NOMO-1 (cell line): ENCODE measurements around the gene CHD6.

ENCODE experiments used
- DNase-seq, 2 experiments: peaks; one replicate each; lab custom pipeline; 2025; ENCODE audit not compliant: unreplicated experiment in 2 of 2; lab: John Stamatoyannopoulos, UW

Gene CHD6

DNA sequence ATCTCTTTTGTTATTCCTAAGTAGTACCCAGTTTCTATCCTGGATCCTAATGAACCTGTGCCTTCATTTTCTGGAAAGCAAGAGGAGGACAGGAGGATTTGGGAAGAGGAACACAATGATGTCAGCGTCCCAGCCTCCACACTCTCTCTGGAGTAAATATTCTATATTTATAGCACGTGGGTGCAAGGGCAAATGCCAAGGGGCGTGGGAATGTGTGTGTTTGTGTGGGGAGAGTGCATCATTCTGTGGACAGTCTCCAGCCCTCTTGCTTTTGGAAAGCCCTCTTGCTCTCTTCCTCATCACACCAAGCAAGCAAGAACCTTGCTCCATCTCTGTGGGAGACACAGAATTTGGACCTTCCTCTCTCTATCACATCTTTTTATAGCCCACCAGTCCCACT is 148.3 kb downstream of the CHD6 start:
- no peak for DNase-seq

DNA sequence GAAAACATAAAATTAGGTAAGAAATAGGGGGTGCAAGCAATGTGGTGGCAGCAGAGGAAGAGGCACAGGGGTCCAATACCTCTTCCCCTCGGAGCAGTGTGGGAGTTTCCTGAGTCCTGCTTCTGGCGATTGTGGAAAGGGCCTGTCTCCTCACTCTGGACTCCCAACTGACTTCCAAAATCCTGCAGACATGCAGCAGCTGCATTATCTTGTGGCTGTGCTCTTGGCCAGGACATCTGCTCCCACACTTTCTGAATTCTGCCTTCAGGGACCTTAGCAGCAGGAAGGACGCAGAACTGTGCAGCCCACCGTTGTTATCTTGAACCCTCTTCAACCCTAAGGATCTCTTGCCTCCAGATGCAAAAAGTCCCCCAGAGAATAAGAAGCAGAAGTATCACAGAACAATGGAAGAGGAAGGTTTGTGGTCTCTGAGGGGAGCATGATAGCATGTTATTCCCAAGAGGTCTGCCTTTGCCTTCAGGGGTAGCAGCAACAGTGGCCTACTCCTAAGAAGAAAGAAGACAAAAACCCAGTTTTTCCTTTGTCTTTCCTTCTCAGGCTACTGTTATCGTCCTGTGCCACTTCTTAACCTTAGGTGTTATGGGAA is 149.1 kb downstream of the CHD6 start:
- no peak for DNase-seq

DNA sequence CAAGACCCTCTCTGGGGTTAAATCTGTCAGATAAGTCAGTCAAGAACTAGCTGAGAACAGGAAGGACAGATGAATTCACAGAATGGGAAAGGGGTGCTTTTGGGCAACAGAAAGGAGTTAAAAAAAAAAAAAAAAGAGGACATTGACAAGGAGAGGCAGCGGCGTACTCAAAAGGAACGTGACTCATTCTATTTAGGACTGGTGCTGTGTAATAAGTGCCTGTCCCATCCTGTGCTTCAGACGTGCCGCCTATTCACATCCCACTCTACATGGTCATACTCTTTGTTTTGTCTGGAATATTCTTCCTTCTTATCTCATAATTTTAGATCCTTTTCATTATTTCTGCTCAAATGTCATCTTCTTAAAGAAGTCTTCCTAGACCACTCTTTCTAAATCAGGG is 150.5 kb downstream of the CHD6 start:
- no peak for DNase-seq

DNA sequence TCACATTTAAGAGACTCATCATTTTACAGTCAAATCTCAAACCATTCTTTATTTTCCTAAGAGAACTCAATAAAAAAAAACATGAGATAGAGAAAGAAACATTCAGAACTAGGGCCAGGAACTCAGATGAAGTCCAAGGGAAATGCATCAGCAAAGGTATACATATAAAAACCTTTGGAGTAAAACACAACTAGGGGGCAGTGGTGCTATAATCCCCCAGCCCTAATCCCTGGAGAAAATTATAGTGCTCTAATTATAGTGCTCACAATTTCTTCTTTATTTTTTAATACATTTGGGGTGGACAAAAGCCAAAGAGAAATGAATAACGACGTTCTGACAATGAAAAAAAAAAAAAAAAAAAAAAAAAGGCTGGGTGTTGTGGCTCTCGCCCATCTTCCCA is 151.0 kb downstream of the CHD6 start:
- no peak for DNase-seq

DNA sequence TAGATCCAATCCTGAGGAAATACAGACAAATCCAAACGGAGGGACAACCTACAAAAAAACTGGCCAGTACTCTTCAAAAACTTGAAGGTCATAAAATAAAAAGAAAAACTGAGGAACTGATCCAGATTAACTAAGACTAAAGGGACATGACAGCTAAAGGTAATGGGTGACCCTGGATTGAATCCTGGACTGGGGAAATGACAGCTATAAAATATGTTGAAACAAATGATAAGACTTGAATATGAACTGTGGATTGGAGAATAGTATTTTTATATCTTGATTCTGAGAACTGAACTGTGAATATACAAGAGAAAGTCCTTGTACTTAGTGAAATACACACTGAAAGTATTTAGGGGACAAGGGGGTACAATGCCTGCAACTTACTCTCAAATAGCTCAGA is 154.6 kb downstream of the CHD6 start:
- DNase-seq: no peak

DNA sequence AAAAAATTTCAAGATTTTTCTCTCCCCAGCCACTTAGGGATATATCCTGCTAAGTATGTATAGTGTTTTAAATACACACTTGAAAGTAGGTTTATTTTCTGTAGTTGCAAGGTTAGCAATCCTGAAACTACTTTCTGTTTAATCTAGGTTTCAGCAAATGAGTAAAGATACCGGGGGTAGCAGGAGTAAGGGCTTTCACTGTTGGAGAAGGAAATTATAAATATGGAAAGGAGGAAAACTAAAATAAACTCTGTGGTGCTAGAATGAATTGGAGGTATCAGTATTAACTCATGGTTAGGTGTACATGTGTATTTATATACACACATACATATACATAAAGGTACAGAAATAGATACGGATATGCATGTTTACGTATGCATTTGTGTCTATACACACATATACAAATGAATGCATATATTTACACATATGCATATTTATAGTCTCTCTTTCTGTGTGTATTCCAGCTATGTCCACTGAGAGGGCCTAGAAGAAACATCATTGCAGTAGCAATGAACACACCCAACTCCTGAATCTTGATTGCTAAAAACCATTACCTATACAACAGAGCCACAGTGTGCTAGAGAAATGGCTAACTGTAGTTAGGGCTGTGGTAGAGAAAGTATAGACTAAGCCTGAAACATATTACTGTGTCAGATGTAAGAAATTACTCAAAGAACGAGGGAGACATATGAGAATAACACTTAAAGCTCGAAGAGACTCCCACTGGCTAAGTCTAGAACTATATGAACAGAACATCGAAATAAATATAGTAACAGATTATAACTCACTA is 155.6 kb downstream of the CHD6 start:
- no peak for DNase-seq

DNA sequence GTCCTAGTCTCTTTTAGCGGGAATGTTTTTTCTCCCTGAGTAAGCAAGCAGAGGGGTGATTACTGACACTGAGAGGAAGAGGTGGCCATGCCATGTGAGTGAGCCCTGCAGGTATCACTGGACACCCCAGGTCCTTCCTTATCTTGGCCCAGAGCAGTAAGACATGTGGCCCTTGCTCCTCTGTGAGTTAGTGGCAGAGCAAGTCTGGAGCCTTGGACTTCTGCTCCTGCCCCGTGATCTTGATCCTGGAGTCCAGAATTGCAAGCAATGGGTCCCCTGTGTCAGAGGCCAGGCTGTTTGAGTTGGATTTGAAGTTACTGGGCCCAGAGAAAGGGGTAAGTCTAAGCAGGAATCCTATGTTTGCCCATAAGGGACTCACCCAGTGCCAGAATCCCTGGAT is 159.4 kb downstream of the CHD6 start:
- DNase-seq: no peak

DNA sequence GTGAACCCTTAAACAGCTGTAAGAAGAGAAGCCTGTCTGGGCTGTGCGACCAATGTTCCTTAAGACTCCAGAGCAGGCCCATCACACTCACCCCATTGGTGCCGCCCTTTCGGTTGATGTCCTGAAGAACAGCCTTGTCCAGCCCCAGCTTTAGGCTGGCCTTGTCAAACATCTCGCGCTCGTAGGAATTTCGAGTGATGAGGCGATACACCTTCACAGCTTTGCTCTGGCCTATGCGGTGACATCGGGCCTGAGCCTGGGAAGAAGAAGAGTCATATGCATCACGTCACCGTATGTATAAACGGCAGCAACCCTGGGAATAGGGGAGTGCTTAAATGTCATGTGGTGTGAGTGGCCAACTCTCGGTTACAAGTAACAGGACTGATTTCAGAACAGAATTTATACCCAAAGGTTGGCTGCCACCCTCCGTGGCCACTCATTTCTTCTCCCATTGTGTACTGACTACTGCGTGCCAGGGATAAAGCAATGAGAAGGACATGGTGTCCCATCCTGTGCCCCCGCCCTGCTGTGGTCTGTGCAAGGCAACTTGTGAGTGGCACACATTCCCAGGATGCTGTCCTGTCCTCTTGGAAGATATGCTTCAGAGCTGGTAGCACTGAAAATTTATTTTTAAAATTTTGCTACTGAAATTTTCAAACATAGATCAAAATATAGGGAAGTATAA is 160.9 kb downstream of the CHD6 start:
- no peak for DNase-seq

DNA sequence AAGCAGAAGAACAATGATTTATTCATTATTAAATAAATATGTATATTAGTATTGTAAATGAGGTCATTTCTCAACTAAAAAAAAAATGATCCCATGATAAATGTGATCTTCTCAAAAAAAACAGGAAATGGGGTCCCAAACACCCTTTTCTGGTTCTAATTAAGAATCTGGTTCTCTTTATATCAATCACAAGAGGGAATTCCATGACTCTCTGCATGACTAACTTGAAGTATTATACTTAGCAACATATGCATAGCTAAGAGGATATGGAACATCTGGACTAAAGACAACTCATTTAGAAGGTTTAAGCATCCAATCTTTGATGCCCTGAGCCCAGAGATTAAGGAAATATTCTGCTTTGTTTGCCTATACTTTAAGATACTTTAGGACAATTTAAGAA is 161.8 kb downstream of the CHD6 start:
- no peak for DNase-seq

DNA sequence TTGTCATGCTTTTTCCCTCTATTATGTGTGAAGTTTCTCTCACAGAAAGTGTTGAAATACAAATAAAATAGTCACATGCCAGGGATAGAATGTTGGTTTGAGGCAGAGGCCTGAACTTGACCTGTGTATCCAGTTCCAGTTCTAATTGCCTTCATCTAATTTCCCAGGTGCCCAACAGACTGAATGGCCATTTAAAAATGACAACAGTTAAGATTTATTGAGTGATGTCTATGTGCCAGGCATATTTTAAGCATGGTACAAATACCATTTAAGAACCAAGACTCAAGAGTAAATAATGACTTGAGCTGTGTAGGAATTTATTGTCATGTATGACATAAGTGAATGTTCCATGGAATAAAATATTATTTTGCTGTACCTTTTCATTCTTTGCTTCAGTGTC is 163.9 kb downstream of the CHD6 start:
- no peak for DNase-seq

DNA sequence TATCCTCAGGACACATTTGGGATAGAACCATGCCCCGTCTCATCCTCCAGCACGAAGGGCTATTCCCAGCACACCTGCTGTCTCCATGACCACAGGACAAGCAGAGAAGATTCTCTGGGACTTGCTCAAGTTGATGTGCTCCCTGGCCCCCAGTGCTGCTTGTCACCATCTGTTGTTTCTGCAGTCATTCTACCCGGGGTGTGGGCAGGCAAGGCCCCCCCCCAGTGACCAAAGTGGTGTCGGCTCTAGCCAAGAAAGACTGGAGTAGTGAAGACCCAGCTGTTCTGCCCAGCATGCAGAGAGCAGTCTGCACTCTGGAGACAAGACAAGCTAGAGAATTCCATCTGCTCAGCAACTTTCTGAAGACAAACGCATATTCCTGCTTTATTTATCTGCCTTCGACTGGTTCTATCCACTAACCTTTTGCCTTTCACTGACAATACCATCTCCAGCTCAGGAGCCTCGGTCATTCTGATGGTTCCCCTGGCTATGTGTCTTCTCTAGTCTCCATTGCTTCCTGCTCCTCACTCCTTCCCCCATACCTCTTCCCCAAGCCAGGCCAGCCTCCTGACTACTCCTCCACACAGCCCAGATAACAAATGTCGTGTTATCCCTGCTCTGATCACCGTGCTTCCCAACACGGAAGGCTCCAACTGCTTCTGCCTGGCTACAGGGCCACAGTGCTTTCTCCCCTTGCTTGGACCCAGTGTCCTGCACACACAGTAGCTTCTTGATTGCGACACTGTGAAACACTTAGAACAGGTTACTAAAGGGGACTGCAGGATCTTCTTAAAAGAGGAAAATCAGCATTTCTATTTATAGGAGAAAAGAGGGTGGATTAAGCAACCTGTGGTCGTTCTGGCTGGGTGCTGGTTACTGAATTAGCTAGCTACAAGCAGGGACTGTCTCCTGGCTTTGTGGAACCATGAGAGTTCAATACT is 164.9 kb downstream of the CHD6 start:
- peak; percentile 46 to 76 for DNase-seq

DNA sequence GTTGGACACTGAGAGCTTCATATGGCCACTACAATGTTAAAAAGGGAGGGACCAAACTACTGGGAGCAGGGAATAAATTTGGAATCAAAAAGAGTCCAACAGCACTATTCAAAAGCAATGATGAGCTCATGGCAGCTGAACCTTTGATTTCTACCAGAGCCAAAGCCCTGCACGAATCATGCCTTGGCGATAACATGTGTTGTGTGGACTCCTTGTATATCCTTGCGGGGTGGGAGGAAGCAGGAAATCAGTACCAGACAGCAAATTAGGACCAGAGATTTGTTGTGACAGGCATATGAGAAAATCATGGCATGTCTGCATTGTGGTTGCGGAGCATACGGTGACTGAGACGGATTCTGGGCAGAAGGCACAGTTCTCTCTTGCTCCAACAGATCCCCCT is 166.0 kb downstream of the CHD6 start:
- DNase-seq: no peak

DNA sequence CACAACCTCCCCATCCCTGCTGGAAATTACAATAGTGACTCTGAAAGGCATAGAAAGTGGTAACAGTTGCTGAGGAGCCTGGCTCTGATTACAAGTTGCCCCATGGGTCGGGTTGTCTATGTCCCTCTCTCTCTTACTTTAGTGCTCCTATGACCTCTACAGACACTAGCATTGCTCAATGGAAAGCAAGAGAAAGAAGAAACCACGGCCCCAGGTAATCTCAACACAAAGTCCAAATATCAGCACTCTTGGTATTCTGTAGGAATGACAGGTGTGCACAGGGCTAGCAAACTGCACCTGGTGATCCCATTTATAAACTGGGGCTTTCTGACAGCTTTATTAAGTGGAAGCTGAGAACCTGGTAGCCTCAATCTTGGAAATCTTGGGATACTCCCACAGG is 171.2 kb downstream of the CHD6 start:
- DNase-seq: no peak

DNA sequence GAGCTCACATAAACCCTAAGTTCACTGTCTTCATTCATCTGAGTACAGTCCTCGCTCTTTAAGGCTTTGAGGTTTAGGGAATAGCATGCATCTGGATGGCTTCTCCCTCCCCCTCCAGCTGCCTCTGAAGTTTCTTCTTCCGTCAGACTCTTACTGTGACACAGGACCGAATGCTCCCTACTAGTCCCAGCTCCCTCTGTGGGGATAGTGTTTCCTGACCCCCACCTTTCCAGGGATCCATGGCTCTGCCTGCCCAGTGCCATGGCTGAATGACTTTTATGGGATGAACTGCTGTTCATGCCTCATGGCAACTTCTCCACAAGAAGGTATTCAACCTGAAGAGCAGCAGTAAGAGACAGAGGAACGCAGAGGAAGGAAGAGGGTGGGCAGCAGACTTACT is 171.7 kb downstream of the CHD6 start:
- no peak for DNase-seq

DNA sequence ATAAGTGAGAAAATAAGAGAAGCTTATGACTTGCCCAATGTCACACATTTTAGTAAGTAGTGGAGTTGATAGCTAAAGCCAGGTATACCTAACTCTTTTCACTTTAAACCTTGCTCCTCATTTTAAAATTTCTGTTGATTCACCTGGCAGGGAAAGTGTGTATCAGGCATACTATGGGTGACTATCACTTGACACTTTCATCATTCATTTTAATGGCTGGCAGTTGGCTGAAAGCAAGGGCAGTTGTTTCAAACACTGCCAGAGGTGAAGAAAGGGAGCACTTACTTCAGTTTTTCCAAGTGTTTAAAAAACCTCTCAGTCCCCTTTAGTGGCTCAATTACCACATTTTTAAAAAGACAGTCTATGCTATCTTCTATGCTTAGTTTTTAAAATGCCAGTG is 173.4 kb downstream of the CHD6 start:
- DNase-seq: no peak

DNA sequence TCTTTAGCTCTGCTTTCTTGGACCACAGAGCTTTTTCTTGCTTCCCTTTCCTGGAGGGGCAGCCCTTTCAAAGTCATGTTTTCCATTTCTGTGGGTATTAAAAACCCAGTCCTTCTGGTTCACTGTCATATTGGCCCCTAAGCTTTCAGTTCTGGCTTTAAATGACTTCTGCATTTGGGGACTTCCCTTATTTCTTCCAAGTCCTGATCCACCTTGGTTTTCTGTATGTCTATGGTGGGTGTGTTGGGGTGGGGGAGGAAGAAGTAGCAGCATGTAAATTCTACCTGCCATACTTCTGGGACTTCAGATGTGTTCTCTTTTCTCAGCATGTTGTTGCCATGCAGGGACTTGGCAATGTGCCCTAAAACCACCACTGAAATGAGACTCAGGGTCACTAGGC is 174.5 kb downstream of the CHD6 start:
- peak; percentile 54 to 81 for DNase-seq

DNA sequence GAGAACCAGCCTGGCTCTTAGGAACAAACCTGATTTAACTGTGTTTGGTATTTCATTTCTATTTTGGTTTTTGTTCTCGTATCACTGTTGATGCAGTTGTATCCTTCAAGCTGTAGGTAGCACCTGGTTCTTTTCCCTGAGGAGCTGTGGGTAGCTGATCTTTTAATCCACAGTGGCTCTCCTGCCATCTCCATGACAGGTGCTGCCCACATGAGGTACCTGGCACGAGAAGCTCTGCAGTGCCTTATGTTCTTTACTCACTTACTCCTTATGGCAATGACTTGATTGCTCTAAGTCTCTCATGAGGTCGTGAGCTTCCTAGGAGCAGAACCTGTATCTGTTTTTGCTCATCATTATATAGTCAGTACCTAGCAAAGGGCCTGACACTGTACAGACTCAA is 177.3 kb downstream of the CHD6 start:
- DNase-seq: no peak

DNA sequence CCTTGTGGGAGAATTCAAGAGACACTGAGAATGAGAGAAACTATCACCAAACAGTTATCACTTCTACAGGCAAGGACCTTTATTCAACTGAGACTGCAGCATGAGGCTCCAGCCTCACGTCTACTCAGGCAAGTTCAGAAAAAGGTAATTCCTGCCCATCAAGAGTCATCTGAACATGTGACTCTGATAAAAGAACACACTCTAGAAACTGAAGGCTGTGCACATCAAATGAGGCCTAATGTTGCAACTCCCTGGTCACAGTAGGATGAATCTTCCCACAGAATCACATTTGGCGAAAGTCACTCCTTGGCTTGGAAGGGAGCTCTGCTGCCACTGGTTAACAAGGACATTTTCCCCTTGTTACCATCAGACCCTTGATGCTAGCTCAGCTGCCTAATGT is 180.3 kb downstream of the CHD6 start:
- DNase-seq: no peak

DNA sequence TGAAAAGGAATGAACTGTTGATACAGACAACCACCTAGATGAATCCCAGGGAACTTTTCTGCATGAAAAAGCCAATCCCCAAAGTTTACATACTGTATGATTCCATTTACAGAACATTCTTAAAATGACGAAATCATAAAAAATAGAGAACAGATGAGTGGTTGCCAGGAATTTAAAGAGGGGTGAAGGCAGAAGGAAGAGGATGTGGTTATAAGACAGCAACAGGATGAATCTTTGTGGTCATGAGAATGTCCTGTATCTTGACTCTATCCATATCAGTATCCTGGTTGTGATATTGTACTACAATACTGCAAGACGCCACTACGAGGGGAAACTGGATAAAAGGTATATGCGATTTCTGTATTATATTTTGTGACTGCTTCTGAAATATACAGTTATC is 181.5 kb downstream of the CHD6 start:
- DNase-seq: peak; percentile 38 to 51

DNA sequence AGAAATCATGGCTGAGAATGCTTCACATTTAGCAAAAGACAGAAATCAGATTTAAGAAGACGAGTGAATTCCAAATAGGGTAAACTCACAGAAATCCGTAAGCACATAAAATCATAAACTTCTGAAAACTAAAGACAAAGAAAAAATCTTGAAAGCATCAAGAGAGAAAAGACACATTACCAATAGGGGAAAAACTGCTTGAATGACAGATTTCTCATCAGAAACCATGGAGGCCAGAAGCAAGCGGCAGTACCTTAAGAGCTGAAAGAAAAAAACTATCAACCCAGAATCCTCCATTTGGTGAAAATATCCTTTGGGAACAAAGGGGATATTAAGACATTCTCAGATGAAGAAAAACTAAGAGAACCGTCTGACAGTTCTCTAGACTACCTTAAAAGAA is 185.0 kb downstream of the CHD6 start:
- no peak for DNase-seq

DNA sequence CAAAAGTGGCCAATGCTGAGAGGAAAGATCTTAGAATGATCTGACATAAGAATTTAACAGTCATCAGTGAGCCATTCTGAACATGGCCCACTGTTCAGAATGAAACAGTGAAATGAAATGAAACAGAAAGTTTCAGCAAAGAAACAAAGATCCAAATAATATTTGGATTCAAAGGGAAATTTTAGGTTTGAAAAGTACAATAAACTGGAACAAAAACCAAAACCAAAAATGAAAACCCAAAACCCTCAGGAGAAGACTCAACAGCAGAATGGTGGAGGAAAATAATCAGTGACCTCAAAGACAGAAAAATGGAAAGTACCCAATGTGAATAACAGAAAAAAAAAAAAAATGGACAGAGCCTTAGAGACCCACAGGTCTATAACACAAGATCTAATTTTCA is 185.4 kb downstream of the CHD6 start:
- DNase-seq: no peak
